T-helper 2 cell treated with Interferon-gamma antibody and Interleukin-4, amounts not matched to agents 100 ng/mL and 5 ng/mL, for 36 hours (primary cell): Measurements from ENCODE around the gene PYGL. TPM values are rescaled to one million over a fixed set of nuclear protein-coding genes. Genes with fewer than 3 reads are reported as not detected.

Experiments used
- intact Hi-C: fragments of 100-400 bp; cut with micrococcal nuclease; formaldehyde crosslinking; loops from one replicate; pipeline ENCODE4 v1.15.1; 2023
- total RNA-seq: library from RNA; stranded (reverse); gene quantifications from 2 replicates; pipeline ENCODE4 v1.2.3, GENCODE V29; 2022

The PYGL gene
- total RNA-seq, 1 donor from 2014 or later = 0.66 TPM

DNA sequence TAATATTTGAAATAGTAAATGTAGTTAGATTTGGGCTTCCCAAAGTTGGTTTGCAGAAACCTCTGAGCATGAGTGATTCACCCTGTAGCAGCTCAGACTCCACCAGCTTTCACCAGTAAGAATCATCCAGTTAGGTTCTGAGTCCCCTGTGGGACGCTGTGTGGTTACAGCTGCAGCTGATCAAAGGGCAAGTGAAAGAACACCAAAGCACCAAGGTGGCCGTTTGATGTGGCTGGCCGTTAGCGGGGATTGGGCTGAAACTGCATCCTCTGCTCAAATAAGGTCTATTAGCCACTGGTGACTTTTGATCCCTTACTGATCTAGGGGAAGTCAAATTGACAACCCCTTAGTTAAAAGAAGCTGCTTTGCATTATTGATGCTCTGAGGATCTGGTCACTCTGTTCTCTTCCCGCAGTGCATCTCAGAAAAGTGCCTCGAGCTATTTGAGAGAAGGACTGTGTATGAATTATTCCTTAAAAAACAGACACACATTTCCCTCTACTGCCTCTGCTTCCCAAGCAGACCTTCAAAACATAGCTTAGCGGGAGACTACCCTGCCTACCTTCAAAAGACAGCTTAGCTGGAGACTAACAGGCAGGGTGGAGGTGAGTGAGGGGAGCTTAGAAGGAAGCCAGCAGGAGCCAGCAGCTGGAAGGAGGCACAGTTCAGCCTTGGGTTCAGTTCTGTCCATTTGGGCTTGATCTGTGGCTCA lies 68.8 kb downstream of the PYGL start:
- intact Hi-C loops = no loop called here

DNA sequence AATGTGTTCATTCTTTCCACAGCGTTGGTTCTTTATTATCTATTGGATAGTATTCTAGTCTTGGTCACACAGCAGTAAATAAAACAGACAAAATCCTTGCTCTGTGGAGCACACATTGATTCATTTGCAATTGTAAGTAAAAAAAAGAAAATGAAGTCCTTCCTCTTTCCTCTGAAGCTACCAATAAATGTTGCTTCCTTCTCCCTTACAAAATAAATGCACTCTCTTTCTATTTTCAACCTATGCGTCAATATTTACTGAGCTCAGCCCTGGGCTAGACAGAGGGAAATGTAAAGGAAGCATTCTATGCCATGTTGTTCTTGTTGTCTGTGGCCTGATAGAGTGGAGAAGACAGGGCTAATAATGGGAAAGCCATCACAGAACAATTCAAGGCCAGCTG lies 69.5 kb downstream of the PYGL start:
- intact Hi-C loops = no loop called here

DNA sequence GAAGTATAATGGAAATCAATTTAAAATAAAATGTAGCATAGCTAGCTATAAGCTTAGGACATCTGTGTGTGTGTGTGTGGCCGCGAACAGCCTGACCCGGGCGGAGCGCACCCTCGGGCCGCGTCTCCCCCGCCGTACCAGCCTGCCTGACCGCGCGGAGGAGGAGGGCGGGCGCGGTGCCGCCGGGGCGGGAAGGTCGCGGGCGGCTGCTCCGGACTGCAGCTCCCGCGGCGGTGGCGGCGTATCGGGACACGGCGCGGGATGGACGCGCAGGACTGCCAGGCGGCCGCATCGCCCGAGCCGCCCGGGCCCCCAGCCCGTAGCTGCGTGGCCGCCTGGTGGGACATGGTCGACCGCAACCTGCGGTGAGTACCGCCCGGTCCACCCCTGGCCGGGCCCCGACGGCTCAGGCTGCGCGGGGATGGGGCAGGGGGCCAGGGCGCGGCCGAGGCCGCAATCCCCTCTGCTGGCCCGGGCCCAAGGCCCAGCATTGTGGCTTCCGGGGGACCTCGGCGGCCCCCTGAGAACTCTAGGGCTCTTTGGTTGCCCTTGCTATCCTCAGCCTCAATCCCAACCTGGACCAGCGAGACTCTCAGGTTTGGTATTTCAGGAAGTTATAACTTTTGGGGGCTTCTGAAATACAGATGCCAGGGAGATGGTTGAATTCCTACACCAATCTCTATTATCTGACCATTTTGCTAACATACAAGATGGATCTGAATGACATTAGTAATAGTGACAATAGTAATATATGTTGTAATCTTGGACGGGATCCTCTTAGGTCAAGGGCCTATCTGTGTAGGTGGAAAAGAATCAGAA lies 72.2 kb downstream of the PYGL start, which contains the start of gene ABHD12B:
TSS of gene ABHD12B (plus strand) at position 140 of the 819 bp plus-strand sequence. CDS start at position 262, 122 bp downstream.
- intact Hi-C loops = no loop called here

DNA sequence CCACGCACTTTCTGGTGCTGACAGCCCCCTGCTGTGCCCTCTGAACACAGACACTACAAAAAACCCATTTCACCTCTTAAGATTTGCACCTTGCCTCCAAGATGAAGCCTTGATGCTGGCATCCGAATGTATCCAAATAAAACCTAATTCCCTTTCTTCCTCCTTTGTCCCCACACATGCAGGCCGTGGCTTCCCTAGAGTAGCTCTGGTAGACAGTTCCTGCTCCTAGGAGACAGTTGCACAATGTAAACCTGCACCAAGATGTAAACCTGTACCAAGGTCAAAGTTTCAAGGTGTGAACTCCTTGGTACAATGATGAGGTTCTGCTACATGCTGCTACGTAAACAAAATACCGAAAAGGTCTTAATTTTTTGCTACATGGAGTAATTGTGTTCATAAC lies 73.1 kb downstream of the PYGL start:
- intact Hi-C loops = no loop called here

DNA sequence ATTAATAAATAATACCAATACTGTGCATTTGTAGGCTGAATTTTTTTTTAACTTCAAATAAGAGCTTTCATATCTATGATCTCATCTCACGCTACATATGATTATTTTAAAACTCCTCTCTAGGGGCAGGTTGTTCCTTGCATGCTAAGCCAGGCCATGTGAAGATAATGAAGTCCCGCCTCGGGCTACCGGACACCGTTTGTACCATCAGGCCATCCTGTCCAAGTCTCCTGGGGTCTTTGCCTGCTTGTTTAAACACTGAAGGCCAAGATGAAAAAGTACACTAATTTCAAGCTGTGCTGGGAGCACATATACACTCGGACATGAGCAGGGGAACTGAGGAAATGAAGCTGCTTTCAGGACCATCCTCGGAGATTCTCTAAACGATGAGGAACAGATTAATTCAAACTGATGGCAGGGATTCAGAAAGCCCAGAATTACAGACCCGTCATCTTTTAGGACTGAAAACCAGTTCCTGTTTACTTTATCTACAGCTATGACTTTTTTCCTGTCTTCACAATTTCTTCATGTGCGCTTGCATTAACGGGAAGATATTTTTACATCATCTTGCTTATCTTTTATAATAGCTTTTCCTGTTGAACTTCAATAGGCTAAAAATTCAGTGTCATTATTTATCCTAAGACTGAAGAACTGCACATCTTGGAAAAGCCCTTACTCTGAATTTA lies 78.7 kb downstream of the PYGL start:
- intact Hi-C loops = loop anchor here (10.0 kb wide), 1 partner anchor 551 kb away; the partner anchor contains the start of genes DMAC2L and L2HGDH

DNA sequence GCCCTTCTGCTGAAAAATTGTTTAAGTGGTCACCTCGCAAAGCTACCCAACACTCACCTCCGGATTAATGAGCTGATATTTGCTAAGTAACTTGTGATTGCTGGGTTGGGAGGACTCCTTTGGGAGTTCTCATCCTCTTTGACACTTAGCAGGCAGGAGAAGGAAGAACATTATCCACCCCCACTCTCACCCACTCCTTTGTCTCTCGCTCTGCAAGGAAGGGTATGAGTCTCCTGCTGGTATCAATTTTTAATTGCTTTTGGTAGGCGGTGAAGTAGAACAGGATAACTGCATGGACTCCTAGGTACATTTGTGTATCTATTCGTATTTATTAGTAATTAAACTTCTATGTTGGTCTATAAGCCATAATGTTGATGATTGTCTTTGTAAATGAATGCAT lies 79.3 kb downstream of the PYGL start:
- intact Hi-C loops = loop anchor here (5.0 to 10.0 kb wide), 2 partner anchors 143 to 550 kb away; partner anchors contain the start of genes DMAC2L and L2HGDH

DNA sequence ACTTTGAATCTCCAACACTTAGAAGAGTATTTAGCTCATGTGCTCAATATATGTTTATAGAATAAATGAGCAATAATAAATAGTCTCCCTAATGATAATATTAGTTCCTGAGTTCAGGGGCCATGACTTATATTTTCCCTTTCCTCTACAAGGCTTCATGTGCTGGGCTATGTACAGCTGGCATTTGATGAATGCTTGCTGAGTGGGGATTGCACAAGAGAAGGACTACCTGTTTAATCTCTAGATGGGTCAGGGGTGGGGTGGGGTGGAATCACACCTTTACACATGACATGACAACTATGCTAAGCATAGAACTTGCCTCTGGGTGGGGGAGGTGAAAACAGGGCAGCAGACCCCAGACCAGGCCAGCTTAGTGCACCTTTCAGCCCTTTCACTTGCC lies 80.0 kb downstream of the PYGL start:
- intact Hi-C loops = loop anchor here (5.0 to 10.0 kb wide), 2 partner anchors 142 to 549 kb away; partner anchors contain the start of genes DMAC2L and L2HGDH

DNA sequence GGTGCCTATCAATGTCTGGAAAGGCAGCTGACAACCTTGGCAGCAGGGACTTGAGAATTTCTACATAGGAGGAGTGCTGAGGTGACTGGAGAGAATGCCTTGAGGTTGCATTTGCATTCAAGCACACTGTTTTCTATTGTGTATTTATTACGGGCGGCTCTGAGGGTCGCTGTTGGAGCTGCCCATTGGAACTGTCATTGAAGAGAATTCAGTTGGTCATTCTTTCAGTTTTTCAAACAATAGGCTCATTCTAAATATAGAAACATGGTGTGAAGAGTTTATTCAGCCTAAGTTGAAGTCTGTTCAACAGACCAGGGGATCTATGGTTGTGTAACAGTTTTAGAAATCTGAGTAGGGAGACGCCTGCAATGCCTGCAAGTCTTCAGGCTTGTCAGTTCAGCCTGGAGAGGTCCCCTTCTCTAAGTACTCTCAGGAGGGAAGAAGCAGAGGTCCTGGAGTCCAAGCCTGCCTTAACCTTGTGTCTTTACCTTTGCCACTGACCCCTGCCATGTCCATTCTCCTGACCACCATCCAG lies 82.2 kb downstream of the PYGL start:
- intact Hi-C loops = loop anchor here (5.0 to 10.0 kb wide), 2 partner anchors 140 to 547 kb away; partner anchors contain the start of genes DMAC2L and L2HGDH

DNA sequence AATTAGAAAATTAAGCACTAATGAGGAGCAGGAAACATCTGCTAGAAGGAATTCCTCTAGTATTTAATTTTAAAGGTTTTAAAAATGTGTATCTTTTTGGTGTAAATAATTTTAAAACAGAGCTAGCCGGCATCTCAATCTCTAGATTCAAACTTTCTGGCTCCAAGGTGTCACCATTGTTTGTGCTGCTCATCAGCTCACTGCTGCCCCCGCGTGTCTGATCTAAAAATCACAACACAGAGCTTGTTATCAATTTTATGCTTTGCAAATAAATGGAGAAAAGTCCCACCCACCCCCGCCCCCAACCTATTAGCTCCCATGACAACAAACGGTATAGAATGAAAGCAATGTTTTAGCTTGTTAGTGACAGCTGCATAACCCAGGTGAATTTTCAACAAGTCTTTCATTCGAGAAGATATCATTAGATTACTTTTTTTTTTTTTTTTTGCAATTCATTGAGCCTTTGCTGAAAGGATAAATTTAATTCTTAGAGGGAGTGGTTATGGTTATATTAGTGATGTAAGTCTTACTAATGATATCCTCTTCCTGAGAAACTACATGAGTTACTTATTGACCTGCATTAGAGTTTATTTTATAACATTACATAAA lies 83.7 kb downstream of the PYGL start:
- intact Hi-C loops = loop anchor here (1.0 to 10.0 kb wide), 8 partner anchors 30 to 546 kb away; partner anchors contain the start of genes DMAC2L, L2HGDH and SAV1

DNA sequence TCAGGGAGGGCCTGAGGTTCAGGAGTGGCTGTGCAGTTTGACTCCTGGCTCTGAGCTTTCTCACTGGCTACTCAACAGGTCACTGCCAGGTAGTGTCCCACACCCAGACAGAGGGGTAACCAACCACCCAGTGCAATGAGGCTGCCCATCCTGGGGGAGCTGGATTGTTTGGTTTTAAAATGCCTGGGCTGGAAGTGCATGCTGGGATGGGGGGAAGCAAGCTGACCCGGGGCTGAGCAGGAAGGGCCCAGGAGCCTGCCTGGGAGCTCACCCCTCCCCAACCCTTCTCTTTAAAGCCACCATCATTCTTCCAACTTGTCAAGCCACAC lies 85.0 kb downstream of the PYGL start:
- intact Hi-C loops = no loop called here

DNA sequence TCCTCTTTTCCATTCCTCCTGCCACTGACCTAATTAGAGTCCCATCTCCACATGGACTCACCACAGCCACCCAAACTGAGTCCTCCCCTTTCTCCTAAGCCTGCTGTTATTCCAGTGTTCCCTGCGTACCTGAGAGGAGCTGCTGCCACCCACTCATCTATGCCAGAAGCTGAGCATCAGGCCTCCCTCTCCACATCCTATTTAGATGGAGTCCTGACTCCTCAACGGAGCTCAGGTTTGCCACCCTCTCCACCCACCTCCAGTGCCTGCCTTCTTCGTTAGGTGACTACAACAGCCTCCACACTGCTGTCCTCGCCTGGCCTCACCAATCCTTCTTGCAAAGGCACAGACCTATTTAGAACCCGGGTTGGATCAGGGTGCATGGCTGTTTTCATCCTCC lies 87.6 kb downstream of the PYGL start:
- intact Hi-C loops = no loop called here

DNA sequence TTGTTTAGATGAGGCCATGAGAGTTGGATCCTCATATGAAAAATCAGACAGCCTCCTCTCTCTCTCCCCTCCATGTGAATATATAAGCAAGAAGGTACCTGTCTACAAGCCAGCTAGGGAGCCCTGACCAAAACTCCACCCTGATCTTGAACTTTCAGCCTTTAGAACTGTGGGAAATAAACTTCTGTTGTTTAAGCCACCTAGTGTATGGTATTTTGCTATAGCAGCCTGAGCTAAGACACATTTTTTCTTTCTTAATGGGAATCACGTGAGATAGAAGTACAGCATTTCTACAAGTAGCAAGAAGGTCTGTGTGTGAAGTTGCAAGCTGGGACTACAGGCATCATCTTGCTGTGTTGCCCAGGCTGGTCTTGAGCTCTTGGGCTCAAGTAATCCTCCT lies 88.7 kb downstream of the PYGL start:
- intact Hi-C loops = no loop called here

Other genes with a start within 250 kb of the PYGL start
- 65.1 and 68.9 TPM in 2 replicates for gene NIN, start 113.3 kb downstream of the PYGL start, total RNA-seq
- gene ABHD12B, start 72.4 kb downstream of the PYGL start, total RNA-seq = 0.14 TPM in 1 of 2 replicates, not detected in the other
- 0.16 and 0.18 TPM in 2 replicates for gene TRIM9, start 150.6 kb upstream of the PYGL start, total RNA-seq